ENCODE data around the gene CDYL.

DNA sequence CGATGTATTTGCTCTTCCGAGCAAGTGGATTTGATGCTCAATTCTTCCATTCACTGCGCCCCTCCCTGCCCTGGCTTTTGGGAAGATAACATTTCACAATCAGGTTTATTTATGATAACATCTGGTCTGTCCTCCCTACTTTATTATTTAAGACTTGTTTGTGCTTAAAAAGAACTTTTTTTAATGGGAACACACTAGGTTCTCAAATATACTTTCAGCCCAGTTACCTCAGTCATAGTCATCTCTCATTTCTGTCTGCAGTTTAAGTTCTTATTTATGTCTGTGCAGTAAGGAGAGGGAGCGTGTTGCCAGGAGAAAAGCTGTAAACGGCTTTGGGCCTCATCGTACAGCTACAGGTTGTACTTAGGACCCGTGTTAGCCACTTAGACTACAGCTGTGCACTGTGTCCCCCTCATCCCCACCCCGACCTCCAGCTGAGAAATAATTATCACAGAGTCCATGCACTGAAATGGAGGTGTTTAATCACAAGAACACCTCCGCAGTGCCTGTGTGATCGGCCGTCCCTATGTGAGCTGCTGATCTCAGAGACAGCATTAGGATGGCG, 128.3 kb downstream of the CDYL start:
- TF ChIP-seq, protein P1, sequence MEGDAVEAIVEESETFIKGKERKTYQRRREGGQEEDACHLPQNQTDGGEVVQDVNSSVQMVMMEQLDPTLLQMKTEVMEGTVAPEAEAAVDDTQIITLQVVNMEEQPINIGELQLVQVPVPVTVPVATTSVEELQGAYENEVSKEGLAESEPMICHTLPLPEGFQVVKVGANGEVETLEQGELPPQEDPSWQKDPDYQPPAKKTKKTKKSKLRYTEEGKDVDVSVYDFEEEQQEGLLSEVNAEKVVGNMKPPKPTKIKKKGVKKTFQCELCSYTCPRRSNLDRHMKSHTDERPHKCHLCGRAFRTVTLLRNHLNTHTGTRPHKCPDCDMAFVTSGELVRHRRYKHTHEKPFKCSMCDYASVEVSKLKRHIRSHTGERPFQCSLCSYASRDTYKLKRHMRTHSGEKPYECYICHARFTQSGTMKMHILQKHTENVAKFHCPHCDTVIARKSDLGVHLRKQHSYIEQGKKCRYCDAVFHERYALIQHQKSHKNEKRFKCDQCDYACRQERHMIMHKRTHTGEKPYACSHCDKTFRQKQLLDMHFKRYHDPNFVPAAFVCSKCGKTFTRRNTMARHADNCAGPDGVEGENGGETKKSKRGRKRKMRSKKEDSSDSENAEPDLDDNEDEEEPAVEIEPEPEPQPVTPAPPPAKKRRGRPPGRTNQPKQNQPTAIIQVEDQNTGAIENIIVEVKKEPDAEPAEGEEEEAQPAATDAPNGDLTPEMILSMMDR (IDR thresholded peaks at IDR 0.05; ENCODE audit: insufficient read depth, low read length, poor library complexity, severe bottlenecking): no peak
- no peak for TF ChIP-seq EZH2phosphoT487 (conservative IDR thresholded peaks at IDR 0.05; ENCODE audit: low read length)

Data from SU-DHL-6 (cell line).